HUES48 (cell line): Measurements from ENCODE around the gene SOX5.

Experiments used
- H3K27ac ChIP-seq: one replicate; pipeline ENCODE4 v1.7.0; 2013; ENCODE audit warnings: low read depth, low read length, inconsistent platforms
- H3K27me3 ChIP-seq: 2 replicates; pipeline ENCODE4 v1.6.1; 2013; ENCODE audit warnings: mild to moderate bottlenecking, low read length; ENCODE audit not compliant: control insufficient read depth, insufficient read depth
- H3K36me3 ChIP-seq: 2 replicates; pipeline ENCODE4 v1.6.1; 2013; ENCODE audit warnings: low read length; ENCODE audit not compliant: control insufficient read depth, insufficient read depth
- H3K4me1 ChIP-seq: 2 replicates; pipeline ENCODE4 v1.6.1; 2013; ENCODE audit warnings: mild to moderate bottlenecking, low read length; ENCODE audit not compliant: control insufficient read depth, insufficient read depth
- H3K4me3 ChIP-seq: 2 replicates; pipeline ENCODE4 v1.5.1; 2013; ENCODE audit warnings: mild to moderate bottlenecking, low read depth, low read length
- H3K9ac ChIP-seq: 2 replicates; pipeline ENCODE4 v1.6.1; 2013; ENCODE audit warnings: mild to moderate bottlenecking, low read depth, low read length, moderate library complexity
- H3K9me3 ChIP-seq: 2 replicates; pipeline ENCODE4 v1.6.1; 2013; ENCODE audit warnings: low read length; ENCODE audit not compliant: control insufficient read depth, insufficient read depth

Gene SOX5

DNA sequence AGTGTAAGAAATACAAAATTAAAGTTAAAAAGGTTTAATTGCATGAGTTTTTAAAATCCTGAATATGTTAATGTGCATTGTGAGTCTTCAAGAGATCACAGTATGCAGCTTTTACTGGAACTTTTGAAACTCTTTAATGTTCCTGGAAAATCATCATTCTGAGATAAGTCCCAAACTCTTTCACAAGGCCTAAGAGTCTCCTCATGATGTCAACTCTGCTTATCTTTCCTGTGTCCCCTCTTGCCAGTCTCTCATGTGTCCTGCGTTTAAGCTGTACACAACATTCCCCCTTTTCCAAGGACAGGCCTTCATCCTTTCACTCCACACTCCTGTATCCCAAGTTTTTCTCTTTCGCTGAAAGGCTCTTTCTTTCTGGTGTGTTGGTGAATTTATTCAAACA is 380.1 kb downstream of the SOX5 start:
- no peak overlapping the region for H3K9ac ChIP-seq
- no peaks in the 10 kb centered on the region for H3K9me3 ChIP-seq
- no peaks in the 10 kb centered on the region for H3K27me3 ChIP-seq
- no peaks in the 10 kb centered on the region for H3K36me3 ChIP-seq
- no peak overlapping the region for H3K27ac ChIP-seq
- no peak overlapping the region for H3K4me3 ChIP-seq
- H3K4me1 ChIP-seq: no peaks in the 10 kb centered on the region

DNA sequence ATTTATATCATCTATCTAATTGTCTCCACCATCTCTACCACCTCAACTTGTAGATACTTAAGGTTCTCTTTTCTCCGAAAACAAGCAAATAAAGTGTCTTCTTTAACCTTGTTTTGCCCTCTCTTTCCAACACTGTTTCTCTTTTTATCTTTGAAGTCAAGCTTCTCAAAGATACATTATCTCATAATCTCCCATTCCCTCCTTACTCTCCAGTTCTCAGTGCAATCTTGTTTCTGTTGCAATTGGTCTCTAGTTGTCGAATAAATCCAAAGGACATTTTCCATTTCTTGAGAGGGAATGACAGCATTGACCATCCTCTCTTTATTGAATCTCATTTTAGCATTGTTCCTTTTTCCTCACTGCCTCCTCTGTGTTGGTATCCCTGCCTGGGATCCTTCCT is 383.3 kb downstream of the SOX5 start:
- H3K9ac ChIP-seq: no peak overlapping the region
- H3K4me3 ChIP-seq: no peak overlapping the region
- no peak overlapping the region for H3K27ac ChIP-seq
- no peaks in the 10 kb centered on the region for H3K36me3 ChIP-seq
- no peaks in the 10 kb centered on the region for H3K9me3 ChIP-seq
- H3K27me3 ChIP-seq: no peaks in the 10 kb centered on the region
- H3K4me1 ChIP-seq: peaks cover 12% of the 10 kb centered on the region

DNA sequence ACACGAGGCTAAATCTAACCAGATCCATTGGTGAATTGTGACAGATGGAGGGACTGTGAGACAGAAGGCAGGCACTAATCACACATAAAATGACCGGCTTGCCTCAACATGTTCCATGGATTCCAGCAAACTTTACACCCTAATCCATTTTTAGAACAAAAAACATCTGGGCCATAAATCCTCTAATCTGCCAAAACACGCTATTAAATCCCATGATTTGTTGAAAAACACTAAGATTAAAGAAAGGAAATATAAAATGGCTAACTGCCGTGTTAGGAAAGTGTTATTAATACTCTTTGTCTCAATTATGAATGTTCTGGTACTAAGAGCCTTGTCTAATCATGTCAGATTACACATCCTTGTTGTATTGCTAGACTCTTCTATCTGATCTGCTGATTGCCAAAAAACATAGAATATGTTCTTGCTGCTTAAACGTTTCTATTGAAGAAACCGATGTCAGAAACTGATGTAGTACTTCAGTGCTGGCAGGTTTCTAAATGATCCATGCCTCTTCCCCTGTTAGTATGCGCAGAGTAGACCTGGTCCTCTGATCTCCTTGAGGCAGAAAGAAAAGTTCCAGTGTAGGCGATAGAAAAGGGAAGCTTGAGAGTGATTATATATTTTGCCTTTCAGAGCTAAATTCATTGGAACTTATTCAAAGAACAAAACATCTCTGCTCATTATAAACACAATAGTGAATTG is 384.9 kb downstream of the SOX5 start:
- Histone ChIP-seq H3K36me3 (no peaks in the 10 kb centered on the region), H3K27me3 (no peaks in the 10 kb centered on the region), H3K4me1 (peaks cover 12% of the 10 kb centered on the region), H3K9ac (no peak overlapping the region), H3K9me3 (no peaks in the 10 kb centered on the region), H3K27ac (no peak overlapping the region), H3K4me3 (no peak overlapping the region)

DNA sequence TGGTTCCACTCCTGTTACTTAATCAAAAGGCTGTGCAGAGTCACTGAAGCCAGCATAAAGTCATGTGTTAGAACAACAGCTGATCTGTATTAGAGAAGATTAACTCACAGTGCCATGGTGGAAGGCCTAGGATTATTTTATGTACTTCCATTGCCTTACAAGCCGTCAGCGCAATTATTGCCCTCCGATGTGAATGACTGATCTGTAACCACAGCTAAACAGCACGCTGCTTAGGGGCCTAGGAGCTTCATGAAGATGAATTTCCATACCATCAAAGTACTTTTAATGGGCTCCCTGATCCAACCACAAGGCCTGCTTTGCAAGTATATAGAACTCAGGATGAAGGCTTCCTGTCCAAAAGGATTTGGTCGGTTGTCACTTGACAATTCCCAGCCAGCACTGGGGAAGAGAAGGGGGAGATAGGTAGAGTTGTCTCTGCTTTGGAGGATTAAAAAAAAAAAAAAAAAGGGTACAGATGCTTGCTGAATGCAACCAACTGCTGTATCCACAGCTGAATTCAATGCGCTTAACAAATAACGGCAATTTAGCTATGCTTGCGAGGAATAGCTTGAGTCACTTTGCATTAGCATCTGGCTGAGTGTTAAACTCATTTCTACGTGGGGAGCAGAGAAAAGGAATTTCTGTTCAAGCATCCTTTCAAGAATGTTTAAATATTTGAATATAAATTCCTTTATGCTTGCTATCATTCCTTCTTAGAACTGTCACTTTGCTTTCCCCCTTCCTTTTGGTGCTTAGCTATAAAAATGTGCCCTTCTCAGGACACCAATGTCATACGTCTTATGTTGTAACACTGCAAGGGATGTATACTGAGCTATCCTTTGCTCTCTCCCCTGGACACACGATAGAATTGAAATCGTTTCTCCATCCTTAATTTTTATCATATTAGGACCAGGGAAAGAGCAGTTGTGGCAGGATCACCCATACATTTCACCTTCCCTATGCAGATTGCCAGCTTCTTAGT is 387.8 kb downstream of the SOX5 start:
- Histone ChIP-seq H3K27ac (no peak overlapping the region), H3K9me3 (no peaks in the 10 kb centered on the region), H3K4me1 (peaks cover 12% of the 10 kb centered on the region), H3K27me3 (no peaks in the 10 kb centered on the region), H3K9ac (no peak overlapping the region), H3K4me3 (no peak overlapping the region), H3K36me3 (no peaks in the 10 kb centered on the region)

DNA sequence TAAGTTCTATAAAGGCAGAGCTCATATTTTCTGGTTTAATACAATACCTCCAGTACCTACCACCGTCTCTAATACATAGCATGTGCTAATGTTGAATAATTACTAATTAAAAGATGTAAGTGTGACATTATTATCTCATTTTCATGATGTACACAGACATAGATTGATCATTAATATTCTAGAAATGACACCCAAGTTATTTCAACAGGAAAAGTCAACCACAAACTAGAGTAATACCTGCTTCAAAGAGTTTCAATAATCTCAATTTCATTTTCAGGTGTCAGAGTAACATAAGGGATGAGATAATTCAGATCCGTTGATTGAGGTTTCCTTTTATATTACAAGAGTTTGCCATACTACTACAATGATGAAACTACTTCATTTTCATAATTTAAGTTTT is 388.9 kb downstream of the SOX5 start:
- no peak overlapping the region for H3K4me3 ChIP-seq
- no peaks in the 10 kb centered on the region for H3K27me3 ChIP-seq
- H3K4me1 ChIP-seq: peaks cover 12% of the 10 kb centered on the region
- H3K36me3 ChIP-seq: no peaks in the 10 kb centered on the region
- H3K9me3 ChIP-seq: no peaks in the 10 kb centered on the region
- no peak overlapping the region for H3K9ac ChIP-seq
- H3K27ac ChIP-seq: no peak overlapping the region

DNA sequence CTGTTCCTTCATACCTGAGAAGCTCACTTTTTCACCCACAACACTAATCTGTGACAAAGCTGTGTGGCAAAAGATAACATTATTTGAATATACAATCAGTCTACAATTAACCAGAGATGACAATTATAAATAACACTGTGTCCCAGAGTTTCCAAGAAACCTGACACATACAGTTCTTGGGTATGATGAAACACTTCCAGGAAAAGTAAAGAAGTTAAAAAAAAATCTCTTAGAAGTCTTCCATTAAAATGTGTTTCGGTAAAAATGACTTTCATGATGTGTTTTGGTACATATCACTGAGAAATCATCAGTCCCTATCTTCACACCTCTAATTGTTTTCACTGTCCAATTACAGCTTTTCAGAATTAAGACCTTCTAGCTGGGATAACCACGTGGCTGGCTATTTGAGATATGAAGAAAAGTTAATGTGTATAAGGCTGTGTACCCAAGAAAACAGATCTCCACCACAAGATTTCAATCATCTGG is 390.2 kb downstream of the SOX5 start:
- peaks cover 12% of the 10 kb centered on the region for H3K4me1 ChIP-seq
- no peaks in the 10 kb centered on the region for H3K36me3 ChIP-seq
- H3K4me3 ChIP-seq: no peak overlapping the region
- H3K9me3 ChIP-seq: no peaks in the 10 kb centered on the region
- no peak overlapping the region for H3K9ac ChIP-seq
- no peaks in the 10 kb centered on the region for H3K27me3 ChIP-seq
- H3K27ac ChIP-seq: no peak overlapping the region

DNA sequence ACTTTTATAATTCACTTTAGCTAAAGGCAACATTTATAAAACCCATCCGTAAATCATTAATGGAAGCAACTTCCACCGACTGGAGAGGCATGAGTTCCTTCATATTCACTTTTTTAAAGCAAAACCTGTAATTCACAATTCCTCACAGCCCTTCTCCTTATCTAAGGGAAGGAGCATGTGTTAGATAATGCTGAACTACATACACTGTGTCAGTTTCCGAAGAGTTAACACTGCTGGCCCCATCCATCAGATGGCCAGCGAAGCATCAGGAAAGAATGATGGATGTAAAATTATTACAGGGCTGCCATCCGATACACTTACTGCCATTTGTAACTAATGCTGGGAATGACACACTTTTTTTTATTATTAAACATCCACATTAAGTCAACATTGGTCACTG is 392.8 kb downstream of the SOX5 start:
- H3K27me3 ChIP-seq: no peaks in the 10 kb centered on the region
- H3K36me3 ChIP-seq: no peaks in the 10 kb centered on the region
- H3K9ac ChIP-seq: no peak overlapping the region
- H3K4me3 ChIP-seq: no peak overlapping the region
- H3K27ac ChIP-seq: no peak overlapping the region
- no peaks in the 10 kb centered on the region for H3K9me3 ChIP-seq
- peaks cover 6% of the 10 kb centered on the region for H3K4me1 ChIP-seq

DNA sequence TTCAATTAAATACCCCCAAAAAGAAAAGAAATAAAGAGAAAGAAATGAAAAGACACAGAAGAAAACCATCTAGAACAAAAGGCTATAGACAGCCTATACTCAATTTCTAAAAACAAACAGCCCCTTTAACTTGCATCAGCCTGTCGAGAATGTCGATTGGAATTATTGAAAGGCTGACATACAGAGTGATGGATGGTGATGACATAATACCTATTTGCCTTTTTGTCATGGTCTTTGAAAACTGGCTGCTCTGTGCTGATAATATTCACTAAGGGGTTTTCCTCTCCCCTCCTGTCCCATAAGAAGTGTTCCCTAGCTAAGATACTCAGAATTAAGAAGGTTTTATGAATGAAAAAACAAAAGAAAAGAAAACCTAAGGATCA is 393.7 kb downstream of the SOX5 start:
- Histone ChIP-seq H3K4me1 (no peaks in the 10 kb centered on the region; the same call in 1 of the 2 replicates), H3K27ac (no peak overlapping the region), H3K4me3 (no peak overlapping the region), H3K9ac (no peak overlapping the region), H3K27me3 (no peaks in the 10 kb centered on the region), H3K9me3 (no peaks in the 10 kb centered on the region), H3K36me3 (no peaks in the 10 kb centered on the region)

DNA sequence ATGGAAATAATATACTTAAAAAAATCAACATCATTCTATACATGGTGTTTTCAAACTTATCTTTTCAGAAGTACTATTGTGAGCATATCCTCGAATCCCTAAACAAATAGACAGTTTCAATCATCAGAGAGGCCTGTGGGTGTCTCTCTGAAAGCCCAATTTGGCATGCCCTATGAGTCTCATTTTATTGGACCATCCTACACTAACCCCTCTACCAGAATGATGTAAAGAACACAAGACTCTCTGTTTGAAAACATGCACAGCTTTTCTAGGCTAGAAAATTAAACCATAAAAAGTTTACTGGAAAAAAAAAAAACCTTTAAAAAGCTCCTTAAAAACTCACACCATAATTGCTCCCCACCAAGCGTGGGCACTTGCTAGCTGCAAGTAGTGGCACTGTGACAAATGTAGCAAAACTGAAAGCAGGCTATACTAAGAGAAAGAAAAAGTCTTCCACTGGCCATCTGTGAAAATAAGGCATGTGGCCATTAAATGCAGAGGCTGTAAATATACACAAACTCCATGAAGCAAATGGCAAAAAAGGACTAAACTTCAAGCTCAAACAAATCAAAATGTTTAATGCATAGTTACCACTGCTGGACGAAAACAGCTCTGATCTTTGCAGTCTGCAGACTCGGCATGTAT is 394.2 kb downstream of the SOX5 start:
- no peaks in the 10 kb centered on the region; the same call in 1 of the 2 replicates for H3K4me1 ChIP-seq

DNA sequence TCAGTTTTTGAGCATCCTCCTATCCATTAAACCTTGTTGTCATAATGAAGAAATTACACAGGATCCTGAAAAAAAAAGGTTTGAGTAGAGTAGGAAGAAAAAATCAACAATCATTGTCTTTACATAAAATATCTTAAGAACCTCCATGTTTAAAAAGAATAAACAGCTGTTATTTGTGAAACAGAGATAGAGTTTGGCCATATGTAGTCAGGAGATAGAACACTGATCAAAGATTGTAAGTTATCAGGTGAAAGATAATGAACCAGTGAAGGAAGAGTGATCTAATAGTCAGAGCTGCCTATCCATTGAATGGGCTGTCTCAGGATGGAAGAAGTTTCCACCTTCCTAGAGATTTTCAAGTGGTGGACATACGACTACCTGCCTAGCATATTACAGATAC is 397.1 kb downstream of the SOX5 start:
- Histone ChIP-seq H3K9ac (no peak overlapping the region), H3K9me3 (no peaks in the 10 kb centered on the region), H3K4me1 (no peaks in the 10 kb centered on the region; the same call in 1 of the 2 replicates), H3K4me3 (no peak overlapping the region), H3K27me3 (no peaks in the 10 kb centered on the region), H3K27ac (no peak overlapping the region), H3K36me3 (no peaks in the 10 kb centered on the region)

More for the DNA sequence above, 394.2 kb downstream of the SOX5 start:
- no peak overlapping the region for H3K4me3 ChIP-seq
- no peak overlapping the region for H3K27ac ChIP-seq
- H3K9ac ChIP-seq: no peak overlapping the region
- no peaks in the 10 kb centered on the region for H3K36me3 ChIP-seq
- no peaks in the 10 kb centered on the region for H3K9me3 ChIP-seq
- no peaks in the 10 kb centered on the region for H3K27me3 ChIP-seq
